Measurements from ENCODE around the gene FHOD3. TPM values are rescaled to one million over a fixed set of nuclear protein-coding genes. Genes with fewer than 3 reads are reported as not detected.

Gene FHOD3
- total RNA-seq, 2 experiments from 2014 or later, result not detected

DNA sequence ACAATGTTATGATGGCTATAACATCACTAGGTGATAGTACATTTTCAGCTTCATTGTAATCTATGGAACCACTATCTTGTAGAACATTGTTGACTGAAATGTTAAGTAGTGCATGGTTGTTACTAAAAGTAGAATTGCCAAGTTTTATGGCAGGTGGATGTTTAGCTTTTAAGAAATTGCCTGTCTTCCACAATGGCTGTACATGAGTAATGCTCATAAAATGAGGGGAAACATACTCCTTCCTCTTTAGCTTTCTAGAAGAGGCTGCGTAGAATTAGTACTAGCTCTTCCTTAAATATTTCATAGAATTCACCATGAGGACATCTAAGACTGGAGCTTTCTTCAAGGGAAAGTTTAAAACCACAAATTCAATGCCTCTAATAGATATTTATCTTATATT, 370.3 kb downstream of the FHOD3 start:
- intact Hi-C loops (cut with micrococcal nuclease), result no loop called here

GRCh38 chr18:36668349-36668748, 370.8 kb downstream of the FHOD3 start:
- no peaks in the 10 kb centered on the region for H3K36me3 Mint-ChIP-seq (ENCODE audit: low read depth)
- CTCF ChIA-PET, result interaction anchor here (1.3 kb wide), 1 partner anchor 142 kb away, joined by 3 read pairs; no protein-coding TSS in a partner anchor
- intact Hi-C loops (cut with micrococcal nuclease), result no loop called here
- DNase-seq, result no peak
- H3K27ac Mint-ChIP-seq, result no peak overlapping the region
- no peak overlapping the region for H3K4me3 Mint-ChIP-seq
- H3K27me3 Mint-ChIP-seq (ENCODE audit: low read depth), result peaks cover 11% of the 10 kb centered on the region
- no peaks in the 10 kb centered on the region for H3K9me3 Mint-ChIP-seq
- no peaks in the 10 kb centered on the region for H3K4me1 Mint-ChIP-seq (ENCODE audit: low read depth)

More for the DNA sequence above, 370.3 kb downstream of the FHOD3 start:
- Mint-ChIP-seq H3K36me3 (ENCODE audit: low read depth) (no peaks in the 10 kb centered on the region), H3K27ac (no peak overlapping the region), H3K4me1 (ENCODE audit: low read depth) (no peaks in the 10 kb centered on the region), H3K4me3 (no peak overlapping the region), H3K27me3 (ENCODE audit: low read depth) (peaks cover 11% of the 10 kb centered on the region), H3K9me3 (no peaks in the 10 kb centered on the region)
- DNase-seq, result no peak
- CTCF ChIA-PET, result interaction anchor here (1.0 to 1.3 kb wide), 2 partner anchors 20 to 143 kb away, joined by 3 to 4 read pairs; no protein-coding TSS in a partner anchor

DNA sequence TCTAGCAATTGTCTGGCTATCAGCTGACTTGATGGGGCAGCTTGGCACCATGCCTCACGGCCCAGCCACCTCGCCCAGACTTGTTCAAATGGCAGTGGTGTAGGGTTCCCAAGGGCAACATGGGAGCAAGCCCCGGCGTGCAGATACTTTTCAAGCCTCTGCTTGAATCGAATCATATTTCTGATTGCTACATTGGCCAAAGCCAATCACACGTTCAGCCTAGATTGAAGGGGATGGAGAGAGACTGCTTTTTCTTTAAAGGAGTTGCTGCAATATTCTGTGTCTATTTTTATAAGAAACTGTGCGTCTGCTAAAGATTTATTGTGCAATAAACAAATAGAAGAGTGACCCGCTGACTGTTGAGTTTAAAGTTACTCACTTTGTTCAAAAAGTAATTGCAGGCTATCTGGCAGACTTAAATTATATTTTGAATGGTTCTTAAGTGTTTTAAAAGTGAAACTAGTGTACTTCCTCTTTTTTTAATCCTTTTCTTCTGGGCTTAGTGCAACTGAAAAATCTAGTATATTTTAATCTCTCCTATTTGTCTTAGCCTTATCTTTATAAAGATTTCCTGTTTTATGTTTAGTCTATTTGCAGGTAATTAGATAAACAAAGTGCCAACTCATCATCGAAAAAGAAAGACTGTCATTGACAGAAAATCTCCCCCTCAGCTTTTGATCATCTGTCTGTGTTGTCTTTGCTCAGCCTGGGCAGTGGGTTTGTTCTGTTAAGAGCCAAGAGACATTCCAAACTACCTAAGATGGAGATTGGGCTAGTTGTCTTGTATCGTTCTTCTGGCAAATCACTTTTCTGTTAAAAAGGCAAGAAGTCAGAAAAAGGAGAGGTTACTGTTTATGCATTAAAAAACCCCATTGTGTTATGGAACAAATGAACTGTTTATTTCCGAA, 375.2 kb downstream of the FHOD3 start:
- no peaks in the 10 kb centered on the region for H3K9me3 Mint-ChIP-seq
- no peaks in the 10 kb centered on the region for H3K36me3 Mint-ChIP-seq (ENCODE audit: low read depth)
- CTCF ChIA-PET, result no interaction called here
- H3K27ac Mint-ChIP-seq, result no peak overlapping the region
- peaks cover 11% of the 10 kb centered on the region for H3K27me3 Mint-ChIP-seq (ENCODE audit: low read depth)
- intact Hi-C loops (cut with micrococcal nuclease), result no loop called here
- no peak for DNase-seq
- H3K4me3 Mint-ChIP-seq, result no peak overlapping the region
- no peaks in the 10 kb centered on the region for H3K4me1 Mint-ChIP-seq (ENCODE audit: low read depth)

GRCh38 chr18:36673452-36673851, 375.9 kb downstream of the FHOD3 start:
- DNase-seq, result no peak
- H3K4me1 Mint-ChIP-seq (ENCODE audit: low read depth), result no peaks in the 10 kb centered on the region
- no peaks in the 10 kb centered on the region for H3K36me3 Mint-ChIP-seq (ENCODE audit: low read depth)
- no peaks in the 10 kb centered on the region for H3K9me3 Mint-ChIP-seq
- H3K27me3 Mint-ChIP-seq (ENCODE audit: low read depth), result peaks cover 11% of the 10 kb centered on the region
- H3K27ac Mint-ChIP-seq, result no peak overlapping the region
- intact Hi-C loops (cut with micrococcal nuclease), result no loop called here
- CTCF ChIA-PET, result no interaction called here
- no peak overlapping the region for H3K4me3 Mint-ChIP-seq

DNA sequence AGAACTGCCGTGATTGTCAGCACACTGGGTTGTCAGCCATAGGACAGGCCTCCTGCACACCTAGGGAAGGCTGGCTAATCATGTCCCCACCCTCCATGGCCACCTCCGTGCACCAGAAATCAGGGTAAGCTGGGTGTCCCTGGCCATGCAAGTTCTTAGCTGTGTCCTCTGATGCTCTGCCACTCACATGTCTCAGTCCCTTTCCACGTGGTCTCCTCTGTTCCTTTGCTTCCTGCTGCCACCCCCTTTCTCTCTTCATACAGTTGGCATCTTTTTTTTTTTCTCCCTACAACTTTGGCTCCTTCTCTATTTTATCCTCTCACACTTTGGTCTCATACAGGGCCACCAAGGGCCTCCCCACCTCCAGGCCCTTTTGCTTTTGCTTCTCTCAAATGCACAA, 377.6 kb downstream of the FHOD3 start:
- H3K27ac Mint-ChIP-seq, result no peak overlapping the region
- intact Hi-C loops (cut with micrococcal nuclease), result no loop called here
- no peak overlapping the region for H3K4me3 Mint-ChIP-seq
- H3K9me3 Mint-ChIP-seq, result no peaks in the 10 kb centered on the region
- no peak for DNase-seq
- no peaks in the 10 kb centered on the region for H3K36me3 Mint-ChIP-seq (ENCODE audit: low read depth)
- peaks cover 11% of the 10 kb centered on the region for H3K27me3 Mint-ChIP-seq (ENCODE audit: low read depth)
- no peaks in the 10 kb centered on the region for H3K4me1 Mint-ChIP-seq (ENCODE audit: low read depth)
- CTCF ChIA-PET, result interaction anchor here (1.6 kb wide), 1 partner anchor 12 kb away, joined by 9 read pairs; no protein-coding TSS in a partner anchor

GRCh38 chr18:36675542-36675941, 378.0 kb downstream of the FHOD3 start:
- peaks cover 10% of the 10 kb centered on the region for H3K27me3 Mint-ChIP-seq (ENCODE audit: low read depth)
- no peaks in the 10 kb centered on the region for H3K4me1 Mint-ChIP-seq (ENCODE audit: low read depth)
- no peak overlapping the region for H3K27ac Mint-ChIP-seq
- intact Hi-C loops (cut with micrococcal nuclease), result no loop called here
- CTCF ChIA-PET, result interaction anchor here (1.6 kb wide), 1 partner anchor 12 kb away, joined by 9 read pairs; no protein-coding TSS in a partner anchor
- H3K9me3 Mint-ChIP-seq, result no peaks in the 10 kb centered on the region
- no peak overlapping the region for H3K4me3 Mint-ChIP-seq
- no peaks in the 10 kb centered on the region for H3K36me3 Mint-ChIP-seq (ENCODE audit: low read depth)
- no peak for DNase-seq

DNA sequence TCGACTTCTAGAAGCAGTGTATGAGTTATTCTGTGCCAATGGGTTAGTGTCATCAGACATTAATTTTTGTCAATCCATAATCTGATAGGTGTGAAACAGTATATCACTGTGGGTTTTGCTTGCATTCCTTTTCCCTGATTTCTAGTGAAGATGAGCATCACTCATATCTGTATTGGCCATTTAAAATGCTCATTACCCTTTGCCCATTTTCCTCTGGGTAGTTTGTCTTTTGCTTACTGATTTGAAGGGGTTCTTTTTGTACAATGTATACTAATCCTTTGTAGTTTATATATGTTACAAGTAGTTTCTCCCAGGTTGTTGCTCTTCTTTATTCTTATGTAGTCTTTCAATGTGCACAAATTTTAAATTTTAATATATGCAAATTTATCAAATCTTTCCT, 379.1 kb downstream of the FHOD3 start:
- H3K4me3 Mint-ChIP-seq, result no peak overlapping the region
- no peaks in the 10 kb centered on the region for H3K4me1 Mint-ChIP-seq (ENCODE audit: low read depth)
- no peak overlapping the region for H3K27ac Mint-ChIP-seq
- no peaks in the 10 kb centered on the region for H3K9me3 Mint-ChIP-seq
- no peaks in the 10 kb centered on the region for H3K36me3 Mint-ChIP-seq (ENCODE audit: low read depth)
- CTCF ChIA-PET, result no interaction called here
- no peak for DNase-seq
- intact Hi-C loops (cut with micrococcal nuclease), result no loop called here
- H3K27me3 Mint-ChIP-seq (ENCODE audit: low read depth), result peaks cover 6% of the 10 kb centered on the region

- peaks cover 4% of the 10 kb centered on the region for H3K9me3 Mint-ChIP-seq
- peaks cover 16% of the 10 kb centered on the region for H3K27me3 Mint-ChIP-seq (ENCODE audit: low read depth)
- intact Hi-C loops (cut with micrococcal nuclease), result no loop called here
- no peak for DNase-seq
- H3K4me1 Mint-ChIP-seq (ENCODE audit: low read depth), result no peaks in the 10 kb centered on the region
- H3K4me3 Mint-ChIP-seq, result no peak overlapping the region
- H3K27ac Mint-ChIP-seq, result no peak overlapping the region
- CTCF ChIA-PET, result interaction anchor here (1.6 kb wide), 1 partner anchor 8 kb away, joined by 9 read pairs; no protein-coding TSS in a partner anchor
- peaks cover 2% of the 10 kb centered on the region for H3K36me3 Mint-ChIP-seq (ENCODE audit: low read depth)
Measured at GRCh38 chr18:36680042-36680441, 382.5 kb downstream of the FHOD3 start.

- H3K36me3 Mint-ChIP-seq (ENCODE audit: low read depth), result peaks cover 2% of the 10 kb centered on the region
- H3K9me3 Mint-ChIP-seq, result peaks cover 4% of the 10 kb centered on the region
- CTCF ChIA-PET, result interaction anchor here (0.9 kb wide), 1 partner anchor 124 kb away, joined by 3 read pairs; no protein-coding TSS in a partner anchor
- no peak for DNase-seq
- no peak overlapping the region for H3K4me3 Mint-ChIP-seq
- intact Hi-C loops (cut with micrococcal nuclease), result no loop called here
- H3K4me1 Mint-ChIP-seq (ENCODE audit: low read depth), result no peaks in the 10 kb centered on the region
- H3K27ac Mint-ChIP-seq, result no peak overlapping the region
- H3K27me3 Mint-ChIP-seq (ENCODE audit: low read depth), result peaks cover 17% of the 10 kb centered on the region
Measured at GRCh38 chr18:36685580-36685979, 388.1 kb downstream of the FHOD3 start.

DNA sequence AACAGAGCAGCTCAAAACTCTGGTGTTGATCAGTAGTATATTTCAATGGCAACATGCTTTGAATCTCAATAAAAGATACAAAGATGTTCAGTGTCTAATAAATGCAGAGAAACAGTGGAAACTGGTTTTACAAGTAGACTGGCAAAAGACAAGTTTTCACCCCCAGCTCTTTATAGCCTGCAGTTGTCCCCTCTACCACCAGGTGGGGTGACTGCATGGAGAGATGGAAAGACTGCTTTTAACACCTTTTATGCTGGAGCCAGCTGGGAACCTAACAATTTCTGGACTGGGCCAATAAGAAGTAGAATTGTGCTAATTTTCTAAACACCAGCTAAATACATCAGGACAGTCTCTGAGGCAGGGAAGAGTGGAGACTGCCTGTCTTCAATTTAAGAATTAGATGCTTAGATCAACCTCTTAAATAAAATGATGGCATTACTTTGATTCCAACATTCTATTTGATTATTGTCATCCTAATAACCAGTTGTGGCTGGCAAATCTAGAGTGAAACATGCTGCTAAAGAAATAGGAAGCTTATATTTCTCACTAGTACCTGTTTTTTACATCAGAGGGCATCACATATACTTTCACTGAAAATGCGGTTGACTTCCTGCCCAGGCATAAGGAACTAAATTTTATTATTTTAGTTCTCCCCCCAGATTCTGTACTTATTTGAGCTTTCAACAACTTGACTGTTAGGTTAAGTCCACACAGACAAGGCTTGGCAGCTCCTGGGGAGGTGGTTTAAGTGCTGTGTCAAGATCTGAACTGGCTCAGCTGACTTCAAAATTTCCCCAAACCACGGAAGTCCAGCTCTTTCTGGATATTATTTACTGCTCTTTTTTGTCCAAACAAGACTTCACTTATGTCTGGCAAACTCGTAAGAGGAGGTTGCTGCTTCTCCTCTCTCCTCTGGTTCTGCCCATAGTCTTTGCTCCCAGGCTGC, 390.8 kb downstream of the FHOD3 start:
- Mint-ChIP-seq H3K4me3 (no peak overlapping the region), H3K27me3 (ENCODE audit: low read depth) (peaks cover 7% of the 10 kb centered on the region), H3K27ac (no peak overlapping the region), H3K36me3 (ENCODE audit: low read depth) (peaks cover 2% of the 10 kb centered on the region), H3K9me3 (peaks cover 4% of the 10 kb centered on the region), H3K4me1 (ENCODE audit: low read depth) (no peaks in the 10 kb centered on the region)
- CTCF ChIA-PET, result interaction anchor here (0.5 to 2.9 kb wide), 20 partner anchors 9 to 424 kb away, joined by 3 to 55 read pairs (median 4); no protein-coding TSS in a partner anchor
- intact Hi-C loops (cut with micrococcal nuclease), result loop anchor here (1.0 kb wide), 3 partner anchors 69 to 211 kb away; no protein-coding TSS in a partner anchor
- peak; percentile 69 for DNase-seq

- Mint-ChIP-seq H3K36me3 (ENCODE audit: low read depth) (no peaks in the 10 kb centered on the region), H3K9me3 (no peaks in the 10 kb centered on the region), H3K4me3 (no peak overlapping the region), H3K27me3 (ENCODE audit: low read depth) (peaks cover 2% of the 10 kb centered on the region), H3K27ac (no peak overlapping the region), H3K4me1 (ENCODE audit: low read depth) (no peaks in the 10 kb centered on the region)
- DNase-seq, result no peak
- CTCF ChIA-PET, result interaction anchor here (1.0 kb wide), 1 partner anchor 62 kb away, joined by 3 read pairs; no protein-coding TSS in a partner anchor
- intact Hi-C loops (cut with micrococcal nuclease), result no loop called here
Measured at GRCh38 chr18:36692371-36692770, 394.9 kb downstream of the FHOD3 start.

- Mint-ChIP-seq H3K27ac (no peak overlapping the region), H3K27me3 (ENCODE audit: low read depth) (peaks cover 2% of the 10 kb centered on the region), H3K4me3 (no peak overlapping the region), H3K9me3 (no peaks in the 10 kb centered on the region), H3K4me1 (ENCODE audit: low read depth) (no peaks in the 10 kb centered on the region), H3K36me3 (ENCODE audit: low read depth) (no peaks in the 10 kb centered on the region)
- CTCF ChIA-PET, result no interaction called here
- intact Hi-C loops (cut with micrococcal nuclease), result no loop called here
- no peak for DNase-seq
Measured at GRCh38 chr18:36692921-36693332, 395.4 kb downstream of the FHOD3 start.

All from activated naive CD4-positive, alpha-beta T cell treated with anti-CD3 and anti-CD28 coated beads for 36 hours (primary cell).